Liver (tissue), 3 donors: ENCODE results near the gene GAL3ST3.

Source experiments
- HNF4A ChIP-seq, 2 donors: conservative IDR thresholded peaks; 2 replicates each; pipeline ENCODE4 v1.6.1; 2016; ENCODE audit warnings: antibody characterized with exemption in 2 of 2, mild to moderate bottlenecking in 2 of 2
- RAD21 ChIP-seq, 2 donors: IDR thresholded peaks; 2 replicates each; pipeline ENCODE4 v1.6.1; 2016; ENCODE audit warnings: antibody characterized with exemption in 2 of 2, mild to moderate bottlenecking in 2 of 2
- REST ChIP-seq: IDR thresholded peaks from 2 replicates; pipeline ENCODE4 v1.6.1; 2016; ENCODE audit warnings: antibody characterized with exemption, mild to moderate bottlenecking
- RXRA ChIP-seq, 2 donors: IDR thresholded peaks; 2 replicates each; pipeline ENCODE4 v1.6.1; 2017 to 2018; ENCODE audit warnings: antibody characterized with exemption in 2 of 2, mild to moderate bottlenecking in 1 of 2
- TAF1 ChIP-seq: conservative IDR thresholded peaks from 2 replicates; pipeline ENCODE4 v1.6.1; 2016; ENCODE audit warnings: antibody characterized with exemption, mild to moderate bottlenecking
- YY1 ChIP-seq: IDR thresholded peaks from 2 replicates; pipeline ENCODE4 v1.6.1; 2016; ENCODE audit warnings: antibody characterized with exemption, mild to moderate bottlenecking
- ZBTB33 ChIP-seq: IDR thresholded peaks from 2 replicates; pipeline ENCODE4 v1.6.1; 2016; ENCODE audit warnings: antibody characterized with exemption
- TF ChIP-seq, protein P1 (sequence below): IDR thresholded peaks from 2 replicates; pipeline ENCODE4 v1.6.1; 2016; ENCODE audit warnings: antibody characterized with exemption
- TF ChIP-seq, protein P2 (sequence below): fragments of 150-350 bp; IDR thresholded peaks from 2 replicates; pipeline ENCODE4 v1.5.1; 2017; ENCODE audit warnings: improper control_type of control experiment, low read depth, low read length; ENCODE audit not compliant: missing input control
- TF ChIP-seq, protein P3 (sequence below): IDR thresholded peaks from 2 replicates; pipeline ENCODE4 v1.6.1; 2016; ENCODE audit warnings: antibody characterized with exemption
- donor health status: healthy.
- donor health status: healthy.

DNA sequence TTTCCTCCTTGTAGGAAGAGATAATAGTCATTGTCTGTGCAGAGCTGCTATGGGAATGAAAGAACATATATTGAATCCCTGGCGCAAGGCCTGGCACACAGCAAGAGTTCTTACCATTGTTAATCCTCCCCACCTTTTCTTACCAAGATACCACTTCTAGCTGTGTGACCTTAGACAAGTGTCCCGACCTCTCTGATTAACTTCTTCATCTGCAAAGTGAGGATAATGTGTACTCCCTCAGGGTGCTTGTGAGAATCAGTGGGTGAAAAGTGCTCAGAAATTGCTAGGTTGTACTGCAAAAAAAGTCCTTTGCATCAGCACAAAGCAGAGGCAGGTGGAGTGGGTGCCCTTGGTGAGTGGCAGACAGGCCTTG is 40.9 kb downstream of the GAL3ST3 start:
- TF ChIP-seq, protein P1, sequence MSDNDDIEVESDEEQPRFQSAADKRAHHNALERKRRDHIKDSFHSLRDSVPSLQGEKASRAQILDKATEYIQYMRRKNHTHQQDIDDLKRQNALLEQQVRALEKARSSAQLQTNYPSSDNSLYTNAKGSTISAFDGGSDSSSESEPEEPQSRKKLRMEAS, result no peak
- TF ChIP-seq, protein P2, sequence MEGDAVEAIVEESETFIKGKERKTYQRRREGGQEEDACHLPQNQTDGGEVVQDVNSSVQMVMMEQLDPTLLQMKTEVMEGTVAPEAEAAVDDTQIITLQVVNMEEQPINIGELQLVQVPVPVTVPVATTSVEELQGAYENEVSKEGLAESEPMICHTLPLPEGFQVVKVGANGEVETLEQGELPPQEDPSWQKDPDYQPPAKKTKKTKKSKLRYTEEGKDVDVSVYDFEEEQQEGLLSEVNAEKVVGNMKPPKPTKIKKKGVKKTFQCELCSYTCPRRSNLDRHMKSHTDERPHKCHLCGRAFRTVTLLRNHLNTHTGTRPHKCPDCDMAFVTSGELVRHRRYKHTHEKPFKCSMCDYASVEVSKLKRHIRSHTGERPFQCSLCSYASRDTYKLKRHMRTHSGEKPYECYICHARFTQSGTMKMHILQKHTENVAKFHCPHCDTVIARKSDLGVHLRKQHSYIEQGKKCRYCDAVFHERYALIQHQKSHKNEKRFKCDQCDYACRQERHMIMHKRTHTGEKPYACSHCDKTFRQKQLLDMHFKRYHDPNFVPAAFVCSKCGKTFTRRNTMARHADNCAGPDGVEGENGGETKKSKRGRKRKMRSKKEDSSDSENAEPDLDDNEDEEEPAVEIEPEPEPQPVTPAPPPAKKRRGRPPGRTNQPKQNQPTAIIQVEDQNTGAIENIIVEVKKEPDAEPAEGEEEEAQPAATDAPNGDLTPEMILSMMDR, result no peak
- TF ChIP-seq YY1, result no peak
- no peak for TF ChIP-seq REST
- TF ChIP-seq TAF1, result no peak
- TF ChIP-seq, protein P3, sequence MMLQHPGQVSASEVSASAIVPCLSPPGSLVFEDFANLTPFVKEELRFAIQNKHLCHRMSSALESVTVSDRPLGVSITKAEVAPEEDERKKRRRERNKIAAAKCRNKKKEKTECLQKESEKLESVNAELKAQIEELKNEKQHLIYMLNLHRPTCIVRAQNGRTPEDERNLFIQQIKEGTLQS, result no peak
- TF ChIP-seq RAD21 (IDR thresholded peaks at IDR 0.05), result no peak
- no peak for TF ChIP-seq ZBTB33
- no peak for TF ChIP-seq HNF4A (conservative IDR thresholded peaks at IDR 0.05)
- no peak for TF ChIP-seq RXRA (IDR thresholded peaks at IDR 0.05)
